Measurements from ENCODE around the gene CNGA4.

GRCh38 chr11:6245536-6245935, 6.6 kb downstream of the CNGA4 start:
- TF ChIP-seq CTCF (IDR thresholded peaks at IDR 0.05; ENCODE audit: poor library complexity) (no peak), EZH2 (IDR thresholded peaks at IDR 0.05; ENCODE audit: borderline replicate concordance) (no peak), EZH2phosphoT487 (IDR thresholded peaks at IDR 0.05; ENCODE audit: low read depth, severe bottlenecking, unreplicated experiment) (no peak)
